AG09319 (cell line): ENCODE data around the gene NRL.

Experiments used
- DNase-seq: peaks from one replicate; pipeline ENCODE4 v3.0.0-alpha.2; 2010; ENCODE audit warnings: low read depth; ENCODE audit errors: extremely low read depth
- CTCF ChIP-seq: IDR thresholded peaks from 2 replicates; pipeline ENCODE4 v1.5.1; 2011; ENCODE audit warnings: low read depth, mild to moderate bottlenecking, inconsistent platforms, low read length, moderate library complexity

The NRL gene

GRCh38 chr14:24092110-24092504 is 22.6 kb downstream of the NRL start:
- no peak for TF ChIP-seq CTCF

GRCh38 chr14:24089890-24090289 is 24.9 kb downstream of the NRL start:
- TF ChIP-seq CTCF = no peak
- no peak for DNase-seq

More at GRCh38 chr14:24092110-24092504, 22.6 kb downstream of the NRL start:
- no peak for DNase-seq

GRCh38 chr14:24088095-24088494 is 26.7 kb downstream of the NRL start:
- no peak for TF ChIP-seq CTCF

GRCh38 chr14:24087004-24087403 is 27.7 kb downstream of the NRL start:
- no peak for TF ChIP-seq CTCF
- no peak for DNase-seq

More at GRCh38 chr14:24088095-24088494, 26.7 kb downstream of the NRL start:
- no peak for DNase-seq

GRCh38 chr14:24086193-24086955 is 28.4 kb downstream of the NRL start:
- TF ChIP-seq CTCF = no peak
- DNase-seq = no peak

- no peak for TF ChIP-seq CTCF
- no peak for DNase-seq
These were observed 29.5 kb downstream of the NRL start for GRCh38 chr14:24085215-24085614.

GRCh38 chr14:24084440-24084839 is 30.3 kb downstream of the NRL start:
- TF ChIP-seq CTCF = no peak
- no peak for DNase-seq
